HCT116 (cell line): ENCODE data around the gene WNT1. TPM values are rescaled to one million over a fixed set of nuclear protein-coding genes. Genes with fewer than 3 reads are reported as not detected.
A peak's percentile ranks its signal among the peaks of the same experiment; 100 is the strongest.

Source experiments
- ATAC-seq: fragments of 200-7000 bp; cut with Tn5 transposase; 2 replicates; pipeline ENCODE4 v1.9.1; 2020; ENCODE audit warnings: mild to moderate bottlenecking, moderate library complexity
- BruUV-seq: library from RNA; stranded (reverse); fragments of 400-500 nt; replicated peaks from 2 replicates; lab custom pipeline; 2021; lab: Mats Ljungman, UMichigan
- CTCF ChIA-PET: fragments of 300-600 bp; sonication (Branson Sonifier 250); formaldehyde crosslinking; loops from one replicate; lab custom pipeline; 2021; ENCODE audit warnings: antibody characterized with exemption; lab: Charles Lee
- POLR2A ChIA-PET: fragments of 300-600, 350-600 bp; sonication (Branson Sonifier 250); formaldehyde crosslinking; loops from one replicate; lab custom pipeline; 2021; ENCODE audit warnings: antibody characterized with exemption; lab: Charles Lee
- RAD21 ChIA-PET, 2 experiments: fragments of 300-600 bp; sonication (Branson Sonifier 250); formaldehyde crosslinking; loops; one replicate each; lab custom pipeline; 2023; ENCODE audit warnings: low total read pairs in 2 of 2; ENCODE audit not compliant: uncharacterized antibody in 2 of 2, unreplicated experiment in 2 of 2, low non-redundant PET in 1 of 2; lab: Charles Lee
- DNase-seq: peaks from one replicate; pipeline ENCODE4 v3.0.0-alpha.2; 2010; ENCODE audit warnings: low read depth, low spot score
- H2AFZ ChIP-seq: fragments of 200-600 bp; shearing (Covaris generic), sonication (generic); 2 replicates; pipeline ENCODE4 v1.6.1; 2017; ENCODE audit warnings: low read depth, mixed run types, mixed read lengths, antibody characterized with exemption, low read length; ENCODE audit not compliant: poor library complexity, severe bottlenecking
- H3K27ac ChIP-seq: 2 replicates; pipeline ENCODE4 v1.5.1; 2012; ENCODE audit warnings: low read depth, low read length
- H3K27me3 ChIP-seq: fragments of 200-600 bp; sonication (generic); 2 replicates; pipeline ENCODE4 v1.6.1; 2016; ENCODE audit warnings: mixed run types, low read length, mixed read lengths; ENCODE audit not compliant: insufficient read depth
- H3K36me3 ChIP-seq, 2 experiments: fragments of 200-500 bp in 1 of 2; fragments of 200-600 bp in 1 of 2; sonication (Bioruptor generic) in 1 of 2; sonication (generic) in 1 of 2; 2 replicates each; pipeline versions ENCODE4 v1.5.1 to v1.6.1; 2014 to 2016; ENCODE audit warnings: low read length in 2 of 2, inconsistent platforms in 1 of 2, mixed read lengths in 1 of 2, mixed run types in 1 of 2; ENCODE audit not compliant: insufficient read depth in 2 of 2, control insufficient read depth in 1 of 2
- H3K4me1 ChIP-seq, 2 experiments: fragments of 200-600 bp in 1 of 2; sonication (generic) in 1 of 2; 2 replicates each; pipeline versions ENCODE4 v1.5.1 to v1.6.1; 2012 to 2017; ENCODE audit warnings: low read length in 2 of 2, inconsistent platforms in 1 of 2, mild to moderate bottlenecking in 1 of 2, mixed read lengths in 1 of 2, mixed run types in 1 of 2, moderate library complexity in 1 of 2; ENCODE audit not compliant: insufficient read depth in 2 of 2, control insufficient read depth in 1 of 2
- H3K4me2 ChIP-seq: fragments of 200-600 bp; sonication (generic); 2 replicates; pipeline ENCODE4 v1.6.1; 2017; ENCODE audit warnings: mixed run types, low read length, mixed read lengths
- H3K4me3 ChIP-seq, 2 experiments: fragments of 200-600 bp in 1 of 2; sonication (generic) in 1 of 2; replicated peaks in 1 of 2; 2 replicates each; pipeline ENCODE4 v1.5.1; 2011 to 2016; ENCODE audit warnings: low read length in 2 of 2, control low read depth in 1 of 2, low read depth in 1 of 2, mild to moderate bottlenecking in 1 of 2, mixed read lengths in 1 of 2, mixed run types in 1 of 2
- H3K79me2 ChIP-seq: fragments of 200-600 bp; sonication (generic); 2 replicates; pipeline ENCODE4 v1.6.1; 2017; ENCODE audit warnings: mild to moderate bottlenecking, mixed run types, low read length, moderate library complexity, mixed read lengths; ENCODE audit not compliant: insufficient read depth
- H3K9ac ChIP-seq: fragments of 200-600 bp; sonication (generic); 2 replicates; pipeline ENCODE4 v1.6.1; 2016; ENCODE audit warnings: low read length, mixed read lengths
- H3K9me2 ChIP-seq: fragments of 200-600 bp; sonication (generic), shearing (Covaris generic); 2 replicates; pipeline ENCODE4 v1.6.1; 2017; ENCODE audit warnings: mixed run types, mild to moderate bottlenecking, moderate library complexity; ENCODE audit not compliant: insufficient read depth
- H3K9me3 ChIP-seq, 2 experiments: fragments of 200-500 bp in 1 of 2; fragments of 200-600 bp in 1 of 2; sonication (Bioruptor generic) in 1 of 2; sonication (generic) in 1 of 2; 2 replicates each; pipeline ENCODE4 v1.6.1; 2014 to 2017; ENCODE audit warnings: low read length in 2 of 2, mixed read lengths in 2 of 2, inconsistent platforms in 1 of 2, low read depth in 1 of 2, mild to moderate bottlenecking in 1 of 2, mixed run types in 1 of 2, moderate library complexity in 1 of 2; ENCODE audit not compliant: control insufficient read depth in 1 of 2, insufficient read depth in 1 of 2
- H4K20me1 ChIP-seq: fragments of 200-600 bp; sonication (generic), shearing (Covaris generic); 2 replicates; pipeline ENCODE4 v1.6.1; 2017; ENCODE audit warnings: mixed run types, mild to moderate bottlenecking, moderate library complexity; ENCODE audit not compliant: insufficient read depth
- CEBPB ChIP-seq: IDR thresholded peaks from 2 replicates; pipeline ENCODE4 v1.6.1; 2012; ENCODE audit warnings: low read depth
- CTCF ChIP-seq, 3 experiments: fragments of 200-600 bp in 1 of 3; sonication (generic) in 1 of 3; IDR thresholded peaks in 2 of 3; conservative IDR thresholded peaks in 1 of 3; 2 replicates each; pipeline ENCODE4 v1.5.1; 2012 to 2017; ENCODE audit warnings: low read depth in 2 of 3, low read length in 2 of 3, antibody characterized with exemption in 1 of 3, borderline replicate concordance in 1 of 3, control low read depth in 1 of 3, mild to moderate bottlenecking in 1 of 3, mixed read lengths in 1 of 3, mixed run types in 1 of 3, moderate library complexity in 1 of 3; ENCODE audit not compliant: insufficient read depth in 1 of 3
- EGR1 ChIP-seq: IDR thresholded peaks from 2 replicates; pipeline ENCODE4 v1.6.1; 2012; ENCODE audit warnings: low read depth
- ELF1 ChIP-seq: IDR thresholded peaks from 2 replicates; pipeline ENCODE4 v1.6.1; 2012; ENCODE audit warnings: low read depth, borderline replicate concordance
- EZH2 ChIP-seq: fragments of 200-600 bp; sonication (generic); IDR thresholded peaks from 2 replicates; pipeline ENCODE4 v1.6.1; 2017; ENCODE audit warnings: antibody characterized with exemption, mixed run types
- JUND ChIP-seq: IDR thresholded peaks from 2 replicates; pipeline ENCODE4 v1.6.1; 2012
- MAX ChIP-seq: IDR thresholded peaks from 2 replicates; pipeline ENCODE4 v1.6.1; 2012
- RAD21 ChIP-seq: IDR thresholded peaks from 2 replicates; pipeline ENCODE4 v1.6.1; 2012; ENCODE audit warnings: low read depth, mild to moderate bottlenecking
- REST ChIP-seq: IDR thresholded peaks from 2 replicates; pipeline ENCODE4 v1.6.1; 2012; ENCODE audit warnings: low read depth
- SIN3A ChIP-seq: IDR thresholded peaks from 2 replicates; pipeline ENCODE4 v1.6.1; 2012; ENCODE audit warnings: low read depth
- SP1 ChIP-seq: IDR thresholded peaks from 2 replicates; pipeline ENCODE4 v1.6.1; 2012; ENCODE audit warnings: low read depth
- SRF ChIP-seq: IDR thresholded peaks from 2 replicates; pipeline ENCODE4 v1.6.1; 2012; ENCODE audit warnings: low read depth
- TCF7L2 ChIP-seq: IDR thresholded peaks from 2 replicates; pipeline ENCODE4 v1.7.0; 2011; ENCODE audit warnings: borderline replicate concordance, inconsistent platforms; ENCODE audit not compliant: insufficient read depth, insufficient read length; ENCODE audit errors: extremely low read depth
- YY1 ChIP-seq: IDR thresholded peaks from 2 replicates; pipeline ENCODE4 v1.6.1; 2011; ENCODE audit warnings: low read length, low read depth, moderate library complexity, mild to moderate bottlenecking; ENCODE audit not compliant: insufficient replicate concordance; ENCODE audit errors: extremely low read depth
- ZBTB33 ChIP-seq: IDR thresholded peaks from 2 replicates; pipeline ENCODE4 v1.6.1; 2011; ENCODE audit warnings: mild to moderate bottlenecking, low read length, moderate library complexity; ENCODE audit not compliant: insufficient replicate concordance; ENCODE audit errors: extremely low read depth
- ZFX ChIP-seq: fragments of 450-650 bp; IDR thresholded peaks from 2 replicates; pipeline ENCODE4 v1.6.1; 2017
- ZNF274 ChIP-seq: fragments of 200-500 bp; sonication (Bioruptor generic); IDR thresholded peaks from 2 replicates; pipeline ENCODE4 v1.6.1; 2014; ENCODE audit warnings: mild to moderate bottlenecking, low read depth, low read length, inconsistent platforms
- intact Hi-C: fragments of 100-400 bp; cut with micrococcal nuclease; formaldehyde crosslinking; loops from 2 replicates; pipeline ENCODE4 v1.10.0; 2022
- total RNA-seq: library from RNA; stranded (reverse); gene quantifications from one replicate; pipeline ENCODE4 v1.2.1, GENCODE V29; 2021; ENCODE audit not compliant: unreplicated experiment

Gene WNT1
- total RNA-seq, 1 experiment from 2014 or later: not detected

- peaks cover 13% of the 10 kb centered on the region; the same call in 1 of the 2 replicates for H4K20me1 ChIP-seq
- H2AFZ ChIP-seq: no peak overlapping the region
- no peaks in the 10 kb centered on the region for H3K9me2 ChIP-seq
- DNase-seq: peak; percentile 93
- H3K4me2 ChIP-seq: peak overlapping the region; percentile 82
- peaks cover 55% of the 10 kb centered on the region for H3K79me2 ChIP-seq
- no TSS peak for BruUV-seq
- H3K27me3 ChIP-seq: no peaks in the 10 kb centered on the region
- H3K4me3 ChIP-seq: peak overlapping the region; percentile 94 to 95
- peaks cover 14 to 32% of the 10 kb centered on the region in 2 experiments for H3K36me3 ChIP-seq
- peaks cover 3 to 18% of the 10 kb centered on the region in 2 experiments for H3K4me1 ChIP-seq
- ATAC-seq: peak; percentile 80
- intact Hi-C loops: no loop called here
- POLR2A ChIA-PET: interaction anchor here (0.9 to 1.8 kb wide), 3 partner anchors 8 to 91 kb away, joined by 4 to 11 read pairs (median 6); partner anchors contain the start of gene RND1
- RAD21 ChIA-PET: interaction anchor here in 1 of 2 experiments (0.6 to 0.9 kb wide), 2 partner anchors 32 to 60 kb away, joined by 3 to 7 read pairs; no protein-coding TSS in a partner anchor
- no peaks in the 10 kb centered on the region for H3K9me3 ChIP-seq
- peak overlapping the region; percentile 94 for H3K27ac ChIP-seq
- peak overlapping the region; percentile 76 for H3K9ac ChIP-seq
- CTCF ChIA-PET: interaction anchor here (0.8 to 2.8 kb wide), 6 partner anchors 20 to 141 kb away, joined by 3 to 18 read pairs (median 5); partner anchors contain the start of gene WNT1
- TF ChIP-seq SIN3A (no peak), REST (no peak), ELF1 (peak; percentile 41; the same call in 1 of the 2 replicates), EGR1 (peak; percentile 81), YY1 (peak; percentile 13), ZNF274 (no peak), TCF7L2 (no peak), SP1 (peak; percentile 42), ZBTB33 (no peak), RAD21 (no peak), MAX (peak; percentile 45; the same call in 1 of the 2 replicates), JUND (no peak), CEBPB (no peak), CTCF (IDR thresholded peaks at IDR 0.05 in 2 of 3, conservative IDR thresholded peaks at IDR 0.05 in 1 of 3; ENCODE audit: borderline replicate concordance in 1 of 3, insufficient read depth in 1 of 3, low read depth in 2 of 3, low read length in 2 of 3) (peak in 1 of 3 experiments; percentile 20; a peak in 1 of 6 replicates), EZH2 (no peak), SRF (no peak), ZFX (no peak)
Observed at GRCh38 chr12:48956279-48957140, 21.6 kb upstream of the WNT1 start.
